ENCODE data around the gene LNPEP. TPM values are rescaled to one million over a fixed set of nuclear protein-coding genes. Genes with fewer than 3 reads are reported as not detected.

The LNPEP gene
- total RNA-seq, 1 donor from 2014 or later, result 40.8 TPM

DNA sequence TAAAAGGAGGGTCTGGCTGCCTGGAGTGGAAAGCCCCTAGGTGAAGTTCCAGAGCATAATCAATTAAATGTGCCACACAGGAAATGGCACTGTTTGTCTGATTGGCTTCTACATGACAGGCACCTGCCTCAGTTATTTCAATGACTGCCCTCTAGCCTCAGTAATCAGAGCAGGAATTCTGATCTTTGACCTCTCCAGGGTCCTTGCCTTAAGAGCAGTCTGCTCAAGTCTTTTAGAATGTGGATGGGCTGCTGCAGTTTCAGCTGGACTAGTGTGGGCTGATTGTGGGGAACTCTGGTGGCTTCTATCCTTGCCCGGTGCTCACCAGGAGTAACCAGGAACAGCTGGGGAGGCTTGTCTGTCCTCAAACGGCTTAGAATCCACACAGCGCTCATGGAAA is 107.6 kb downstream of the LNPEP start:
- Mint-ChIP-seq H3K36me3 (ENCODE audit: unreplicated experiment) (peaks cover 3% of the 10 kb centered on the region), H3K27me3 (ENCODE audit: unreplicated experiment) (peaks cover 2% of the 10 kb centered on the region), H3K4me3 (ENCODE audit: unreplicated experiment) (no peak overlapping the region), H3K27ac (ENCODE audit: unreplicated experiment) (no peak overlapping the region), H3K9me3 (ENCODE audit: unreplicated experiment) (no peaks in the 10 kb centered on the region), H3K4me1 (ENCODE audit: unreplicated experiment) (peaks cover 14% of the 10 kb centered on the region)
- DNase-seq (ENCODE audit: extremely low spot score, unreplicated experiment), result no peak
- TF ChIP-seq, protein P1, sequence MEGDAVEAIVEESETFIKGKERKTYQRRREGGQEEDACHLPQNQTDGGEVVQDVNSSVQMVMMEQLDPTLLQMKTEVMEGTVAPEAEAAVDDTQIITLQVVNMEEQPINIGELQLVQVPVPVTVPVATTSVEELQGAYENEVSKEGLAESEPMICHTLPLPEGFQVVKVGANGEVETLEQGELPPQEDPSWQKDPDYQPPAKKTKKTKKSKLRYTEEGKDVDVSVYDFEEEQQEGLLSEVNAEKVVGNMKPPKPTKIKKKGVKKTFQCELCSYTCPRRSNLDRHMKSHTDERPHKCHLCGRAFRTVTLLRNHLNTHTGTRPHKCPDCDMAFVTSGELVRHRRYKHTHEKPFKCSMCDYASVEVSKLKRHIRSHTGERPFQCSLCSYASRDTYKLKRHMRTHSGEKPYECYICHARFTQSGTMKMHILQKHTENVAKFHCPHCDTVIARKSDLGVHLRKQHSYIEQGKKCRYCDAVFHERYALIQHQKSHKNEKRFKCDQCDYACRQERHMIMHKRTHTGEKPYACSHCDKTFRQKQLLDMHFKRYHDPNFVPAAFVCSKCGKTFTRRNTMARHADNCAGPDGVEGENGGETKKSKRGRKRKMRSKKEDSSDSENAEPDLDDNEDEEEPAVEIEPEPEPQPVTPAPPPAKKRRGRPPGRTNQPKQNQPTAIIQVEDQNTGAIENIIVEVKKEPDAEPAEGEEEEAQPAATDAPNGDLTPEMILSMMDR (IDR thresholded peaks at IDR 0.05), result no peak

DNA sequence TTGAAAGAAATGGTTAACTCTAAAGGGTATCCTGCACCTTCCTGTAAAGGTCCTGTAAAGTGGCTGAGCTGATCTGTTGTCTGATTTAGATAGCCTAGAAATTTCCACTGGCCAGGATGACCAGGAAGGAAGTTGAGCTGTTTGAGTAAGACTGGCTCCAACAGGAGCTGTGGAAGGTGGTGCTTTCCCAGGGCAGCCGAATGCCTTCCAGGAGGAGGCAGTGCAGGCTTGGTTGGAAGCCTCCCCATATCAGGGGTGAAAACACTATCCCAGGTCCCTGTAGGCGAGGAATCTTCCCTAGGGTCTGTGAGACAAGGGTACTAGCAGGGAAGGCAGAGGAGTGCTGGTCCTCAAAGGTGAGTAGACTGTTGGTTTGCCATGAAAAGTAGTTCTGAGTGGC is 108.2 kb downstream of the LNPEP start:
- H3K9me3 Mint-ChIP-seq (ENCODE audit: unreplicated experiment), result no peaks in the 10 kb centered on the region
- H3K36me3 Mint-ChIP-seq (ENCODE audit: unreplicated experiment), result no peaks in the 10 kb centered on the region
- H3K27ac Mint-ChIP-seq (ENCODE audit: unreplicated experiment), result no peak overlapping the region
- H3K4me3 Mint-ChIP-seq (ENCODE audit: unreplicated experiment), result no peak overlapping the region
- no peak for DNase-seq (ENCODE audit: extremely low spot score, unreplicated experiment)
- H3K4me1 Mint-ChIP-seq (ENCODE audit: unreplicated experiment), result peaks cover 14% of the 10 kb centered on the region
- H3K27me3 Mint-ChIP-seq (ENCODE audit: unreplicated experiment), result peaks cover 2% of the 10 kb centered on the region
- TF ChIP-seq, protein P1 (IDR thresholded peaks at IDR 0.05), result peak; percentile 37

DNA sequence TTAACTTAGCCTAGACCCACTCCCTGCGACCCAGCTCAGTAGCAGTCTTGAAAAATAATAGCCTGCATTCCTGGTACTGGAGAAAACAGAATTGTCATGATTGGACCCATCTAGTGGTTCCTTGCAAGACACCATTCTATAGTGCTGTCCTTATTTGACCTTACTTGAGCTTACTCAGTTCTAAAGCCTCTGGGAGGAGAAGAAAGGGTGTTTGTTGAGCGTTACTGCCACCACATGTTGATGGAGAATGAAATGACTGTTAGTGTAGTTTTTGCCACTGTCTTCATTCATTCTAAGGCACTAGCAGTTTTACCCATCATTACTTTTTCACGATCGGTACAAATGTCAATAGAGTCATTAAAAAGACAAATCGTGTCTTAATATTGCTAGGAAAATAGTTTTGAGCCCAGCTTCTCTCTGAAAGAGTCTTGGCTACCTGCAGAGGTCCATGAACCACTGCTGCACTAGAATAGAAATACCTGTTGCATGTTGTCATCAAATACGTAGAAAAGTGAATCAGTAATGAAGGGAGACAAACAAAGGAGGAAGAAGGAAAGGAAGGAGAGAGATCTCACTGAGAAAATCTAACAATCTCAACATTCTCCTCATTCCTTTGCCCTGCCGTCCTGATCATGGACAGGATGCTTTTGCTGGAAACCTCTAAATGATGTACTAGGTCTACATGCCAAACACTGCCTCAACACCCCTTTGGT is 110.5 kb downstream of the LNPEP start:
- H3K36me3 Mint-ChIP-seq (ENCODE audit: unreplicated experiment), result no peaks in the 10 kb centered on the region
- H3K9me3 Mint-ChIP-seq (ENCODE audit: unreplicated experiment), result no peaks in the 10 kb centered on the region
- TF ChIP-seq, protein P1 (IDR thresholded peaks at IDR 0.05), result peak; percentile 41
- H3K4me1 Mint-ChIP-seq (ENCODE audit: unreplicated experiment), result peaks cover 14% of the 10 kb centered on the region
- peaks cover 7% of the 10 kb centered on the region for H3K27me3 Mint-ChIP-seq (ENCODE audit: unreplicated experiment)
- no peak overlapping the region for H3K4me3 Mint-ChIP-seq (ENCODE audit: unreplicated experiment)
- H3K27ac Mint-ChIP-seq (ENCODE audit: unreplicated experiment), result no peak overlapping the region
- DNase-seq (ENCODE audit: extremely low spot score, unreplicated experiment), result no peak

DNA sequence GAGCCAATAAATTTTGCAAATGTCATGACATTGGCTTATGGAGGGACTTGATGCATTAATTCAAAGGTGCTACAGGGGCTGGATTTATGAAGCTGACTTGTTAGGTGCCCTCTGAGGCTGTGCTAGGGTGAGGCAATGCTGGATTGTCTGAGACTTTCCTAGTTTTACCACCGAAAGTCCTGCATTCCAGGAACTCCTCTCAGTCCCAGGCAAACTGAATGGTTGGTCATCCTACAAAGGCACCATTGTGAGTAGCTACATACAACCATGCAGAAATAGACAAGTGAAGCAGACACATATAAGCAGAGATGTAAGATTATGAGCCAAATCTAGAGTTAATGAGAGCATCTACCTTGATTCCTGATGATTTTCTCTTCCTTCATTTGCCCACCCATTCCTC is 111.2 kb downstream of the LNPEP start:
- Mint-ChIP-seq H3K27me3 (ENCODE audit: unreplicated experiment) (peaks cover 11% of the 10 kb centered on the region), H3K9me3 (ENCODE audit: unreplicated experiment) (peaks cover 3% of the 10 kb centered on the region), H3K4me1 (ENCODE audit: unreplicated experiment) (peaks cover 14% of the 10 kb centered on the region), H3K27ac (ENCODE audit: unreplicated experiment) (no peak overlapping the region), H3K36me3 (ENCODE audit: unreplicated experiment) (no peaks in the 10 kb centered on the region), H3K4me3 (ENCODE audit: unreplicated experiment) (no peak overlapping the region)
- TF ChIP-seq, protein P1 (IDR thresholded peaks at IDR 0.05), result no peak
- DNase-seq (ENCODE audit: extremely low spot score, unreplicated experiment), result no peak

DNA sequence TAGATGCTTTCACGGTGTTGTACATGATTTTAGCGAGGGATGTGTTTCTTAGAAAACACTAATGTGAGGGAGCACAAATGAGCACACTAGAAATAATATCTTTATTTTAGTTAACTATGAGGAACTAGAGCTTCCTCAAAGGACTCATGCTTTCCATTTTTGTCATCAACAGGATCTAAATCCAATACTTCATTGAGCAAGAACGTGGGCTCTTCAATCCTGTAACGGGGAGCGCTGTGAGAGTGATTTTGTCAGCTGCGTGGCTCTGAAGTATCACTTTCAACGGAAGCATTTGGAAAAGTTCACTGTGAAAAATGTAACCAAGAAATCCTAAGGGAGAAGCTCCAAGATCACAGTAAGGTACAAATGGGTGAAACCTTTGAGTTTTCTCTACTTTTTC is 113.3 kb downstream of the LNPEP start:
- Mint-ChIP-seq H3K27me3 (ENCODE audit: unreplicated experiment) (peaks cover 26% of the 10 kb centered on the region), H3K27ac (ENCODE audit: unreplicated experiment) (no peak overlapping the region), H3K36me3 (ENCODE audit: unreplicated experiment) (no peaks in the 10 kb centered on the region), H3K4me3 (ENCODE audit: unreplicated experiment) (no peak overlapping the region), H3K4me1 (ENCODE audit: unreplicated experiment) (peaks cover 14% of the 10 kb centered on the region), H3K9me3 (ENCODE audit: unreplicated experiment) (peaks cover 13% of the 10 kb centered on the region)
- TF ChIP-seq, protein P1 (IDR thresholded peaks at IDR 0.05), result no peak
- DNase-seq (ENCODE audit: extremely low spot score, unreplicated experiment), result no peak

Data from osteocyte (in vitro differentiated cells).